IMR-90 (cell line): ENCODE measurements around the gene CINP. TPM values are rescaled to one million over a fixed set of nuclear protein-coding genes. Genes with fewer than 3 reads are reported as not detected.

Experiments used
- ATAC-seq: fragments of 200-7000 bp; cut with Tn5 transposase; 2 replicates; pipeline ENCODE4 v1.9.1; 2020; ENCODE audit warnings: low read depth, mild to moderate bottlenecking, moderate library complexity
- BruUV-seq: library from RNA; stranded (reverse); fragments of 400-500 nt; replicated peaks from 2 replicates; lab custom pipeline; 2021; lab: Mats Ljungman, UMichigan
- CTCF ChIA-PET: fragments of 300-600 bp; formaldehyde crosslinking; extraction: SDS; loops from one replicate; lab custom pipeline; 2021; ENCODE audit warnings: antibody characterized with exemption; lab: Yijun Ruan, JAX
- POLR2A ChIA-PET: fragments of 300-600 bp; sonication (Branson Sonifier 250); formaldehyde crosslinking; loops from one replicate; lab custom pipeline; 2022; ENCODE audit warnings: antibody characterized with exemption; ENCODE audit not compliant: unreplicated experiment; lab: Charles Lee
- DNase-seq: peaks from one replicate; pipeline ENCODE4 v3.0.0; 2013
- H2AFZ ChIP-seq: replicated peaks from 2 replicates; pipeline ENCODE3; 2013; ENCODE audit warnings: low read length, mild to moderate bottlenecking; ENCODE audit not compliant: poor library complexity
- H2AK5ac ChIP-seq: 2 replicates; pipeline ENCODE4 v1.6.1; 2013; ENCODE audit warnings: low read depth, low read length, inconsistent platforms
- H2AK9ac ChIP-seq: replicated peaks from 2 replicates; pipeline ENCODE3; 2013; ENCODE audit warnings: mild to moderate bottlenecking, low read depth, low read length, moderate library complexity; ENCODE audit not compliant: poor library complexity
- H2BK120ac ChIP-seq: 2 replicates; pipeline ENCODE4 v1.6.1; 2013; ENCODE audit warnings: low read depth, low read length, inconsistent platforms
- H2BK15ac ChIP-seq: 3 replicates; pipeline ENCODE4 v1.6.1; 2013; ENCODE audit warnings: low read depth, low read length, inconsistent platforms
- H2BK20ac ChIP-seq: 2 replicates; pipeline ENCODE4 v1.6.1; 2013; ENCODE audit warnings: low read depth, mild to moderate bottlenecking, inconsistent platforms, low read length, moderate library complexity
- H2BK5ac ChIP-seq: 2 replicates; pipeline ENCODE4 v1.6.1; 2013; ENCODE audit warnings: mild to moderate bottlenecking, low read depth, low read length, inconsistent platforms; ENCODE audit not compliant: poor library complexity, severe bottlenecking
- H3K14ac ChIP-seq: replicated peaks from 2 replicates; pipeline ENCODE4 v1.6.1; 2013; ENCODE audit warnings: low read depth, low read length, inconsistent platforms
- H3K18ac ChIP-seq: 2 replicates; pipeline ENCODE4 v1.6.1; 2013; ENCODE audit warnings: low read depth, low read length, control low read depth
- H3K23ac ChIP-seq: 2 replicates; pipeline ENCODE4 v1.6.1; 2013; ENCODE audit warnings: low read depth, low read length, inconsistent platforms
- H3K27ac ChIP-seq: 2 replicates; pipeline ENCODE4 v1.5.1; 2013; ENCODE audit warnings: mild to moderate bottlenecking, control low read depth, low read length; ENCODE audit not compliant: insufficient read depth
- H3K27me3 ChIP-seq: 2 replicates; pipeline ENCODE4 v1.6.1; 2013; ENCODE audit warnings: low read length; ENCODE audit not compliant: control insufficient read depth, insufficient read depth
- H3K36me3 ChIP-seq: 2 replicates; pipeline ENCODE4 v1.6.1; 2013; ENCODE audit warnings: low read length, mixed read lengths; ENCODE audit not compliant: control insufficient read depth, insufficient read depth
- H3K4ac ChIP-seq: 2 replicates; pipeline ENCODE4 v1.6.1; 2013; ENCODE audit warnings: low read depth, low read length, inconsistent platforms
- H3K4me1 ChIP-seq: 2 replicates; pipeline ENCODE4 v1.6.1; 2013; ENCODE audit warnings: low read length, mixed read lengths; ENCODE audit not compliant: control insufficient read depth, insufficient read depth
- H3K4me2 ChIP-seq: 2 replicates; pipeline ENCODE4 v1.6.1; 2013; ENCODE audit warnings: low read depth, mild to moderate bottlenecking, control low read depth, low read length, moderate library complexity
- H3K4me3 ChIP-seq: 2 replicates; pipeline ENCODE4 v1.5.1; 2013; ENCODE audit warnings: low read depth, mild to moderate bottlenecking, control low read depth, low read length, moderate library complexity; ENCODE audit not compliant: insufficient read depth
- H3K56ac ChIP-seq: 2 replicates; pipeline ENCODE4 v1.6.1; 2013; ENCODE audit warnings: low read length, inconsistent platforms; ENCODE audit not compliant: insufficient read depth; ENCODE audit errors: extremely low read depth
- H3K79me1 ChIP-seq, 2 experiments: 2 replicates each; pipeline ENCODE4 v1.6.1; 2013; ENCODE audit warnings: low read length in 2 of 2, inconsistent platforms in 1 of 2, low read depth in 1 of 2
- H3K9ac ChIP-seq: 2 replicates; pipeline ENCODE4 v1.6.1; 2013; ENCODE audit warnings: low read depth, low read length, control low read depth
- H3K9me1 ChIP-seq: 2 replicates; pipeline ENCODE4 v1.6.1; 2013; ENCODE audit warnings: low read length, inconsistent platforms; ENCODE audit not compliant: insufficient read depth
- H3K9me3 ChIP-seq: 2 replicates; pipeline ENCODE4 v1.6.1; 2013; ENCODE audit warnings: low read length; ENCODE audit not compliant: control insufficient read depth, insufficient read depth
- H4K20me1 ChIP-seq: 2 replicates; pipeline ENCODE4 v1.6.1; 2013; ENCODE audit warnings: low read length, inconsistent platforms; ENCODE audit not compliant: insufficient read depth
- H4K5ac ChIP-seq: 2 replicates; pipeline ENCODE4 v1.6.1; 2013; ENCODE audit warnings: mild to moderate bottlenecking, low read depth, low read length, control low read depth
- H4K8ac ChIP-seq, 2 experiments: 2 replicates each; pipeline ENCODE4 v1.6.1; 2013; ENCODE audit warnings: low read depth in 2 of 2, low read length in 2 of 2, control low read depth in 1 of 2, inconsistent platforms in 1 of 2
- H4K91ac ChIP-seq: 2 replicates; pipeline ENCODE4 v1.6.1; 2013; ENCODE audit warnings: low read depth, low read length, inconsistent platforms; ENCODE audit not compliant: insufficient read depth
- CEBPB ChIP-seq: IDR thresholded peaks from 2 replicates; pipeline ENCODE4 v1.6.1; 2012; ENCODE audit warnings: low read depth, low read length, improper control_type of control experiment
- FOS ChIP-seq: fragments of 150-350 bp; IDR thresholded peaks from 2 replicates; pipeline ENCODE4 v1.6.1; 2016; ENCODE audit warnings: low read depth, low read length
- MAFK ChIP-seq: IDR thresholded peaks from 2 replicates; pipeline ENCODE4 v1.6.1; 2012; ENCODE audit warnings: low read depth, low read length, improper control_type of control experiment
- MXI1 ChIP-seq: IDR thresholded peaks from 2 replicates; pipeline ENCODE4 v1.6.1; 2012; ENCODE audit warnings: low read depth, mild to moderate bottlenecking, low read length, moderate library complexity, borderline replicate concordance
- NFE2L2 ChIP-seq: fragments of 150-350 bp; IDR thresholded peaks from 2 replicates; pipeline ENCODE4 v1.6.1; 2016; ENCODE audit warnings: low read depth, mild to moderate bottlenecking, low read length
- RAD21 ChIP-seq: IDR thresholded peaks from 2 replicates; pipeline ENCODE4 v1.6.1; 2012; ENCODE audit warnings: low read length, improper control_type of control experiment
- RCOR1 ChIP-seq: IDR thresholded peaks from 2 replicates; pipeline ENCODE4 v1.6.1; 2012; ENCODE audit warnings: mild to moderate bottlenecking, low read length, improper control_type of control experiment; ENCODE audit not compliant: insufficient replicate concordance
- USF2 ChIP-seq: fragments of 150-350 bp; IDR thresholded peaks from 2 replicates; pipeline ENCODE4 v1.6.1; 2017; ENCODE audit warnings: mild to moderate bottlenecking, antibody characterized with exemption, low read length, low read depth
- WGBS, 2 experiments: methylation state at CpG; one replicate each; pipeline versions ENCODE4 v1.1.5 to v1.1.7; 2013; ENCODE audit warnings: missing lambda C conversion rate in 2 of 2; ENCODE audit not compliant: insufficient read length in 1 of 2; ENCODE audit errors: extremely low coverage in 2 of 2; 5-methylcytosine and 5-hydroxymethylcytosine counted together
- dilution Hi-C: fragments of 300-500 bp; cut with HindIII; formaldehyde crosslinking; loops from one replicate; pipeline ENCODE4 v1.14.3; 2018; ENCODE audit warnings: low sequenced_read_pairs; ENCODE audit not compliant: unreplicated experiment
- in situ Hi-C: fragments of 300-500 bp; cut with MboI; formaldehyde crosslinking; loops from 3 replicates; pipeline ENCODE4 v1.14.3; 2019; ENCODE audit warnings: low sequenced_read_pairs, inconsistent platforms, mixed read lengths
- intact Hi-C: fragments of 100-400 bp; cut with micrococcal nuclease; formaldehyde crosslinking; loops from 2 replicates; pipeline ENCODE4 v1.10.0; 2022
- polyA plus RNA-seq, 3 experiments: library from polyadenylated mRNA; depleted of rRNA; stranded (reverse); fragments of >200 nt; gene quantifications; 2 replicates each; pipeline ENCODE4 v1.2.3, GENCODE V29; 2012; ENCODE audit warnings: low replicate concordance in 1 of 3
- total RNA-seq: library from RNA; depleted of rRNA; stranded (reverse); fragments of >200 nt; gene quantifications from 2 replicates; pipeline ENCODE4 v1.2.3, GENCODE V29; 2012

Gene CINP
- total and polyA plus RNA-seq, 2 of the 4 experiments (the other 2 are of a cell fraction), result 41.9 to 56.4 TPM

GRCh38 chr14:102316743-102317563, 45.7 kb downstream of the CINP start (continued):
- TF ChIP-seq CEBPB (no peak), RCOR1 (peak; percentile 97), MAFK (no peak)

GRCh38 chr14:102316338-102316742, 46.4 kb downstream of the CINP start:
- in situ Hi-C loops, result loop anchor here (10.0 to 25.0 kb wide), 4 partner anchors 172 to 554 kb away; partner anchors contain the start of genes DYNC1H1, HSP90AA1 and PPP2R5C
- Histone ChIP-seq H3K27ac (peak overlapping the region; percentile 49), H2BK15ac (no peak overlapping the region), H3K4me2 (peak overlapping the region; percentile 92), H2BK120ac (peak overlapping the region; percentile 13), H2AK9ac (peak overlapping the region; percentile 0), H3K36me3 (no peaks in the 10 kb centered on the region), H2BK20ac (0 out of 2 replicates have a peak overlapping the region, but pooled peaks have one; percentile 9), H3K23ac (peak overlapping the region; percentile 8; the same call in 1 of the 2 replicates), H3K18ac (peak overlapping the region; percentile 67), H3K9me3 (no peaks in the 10 kb centered on the region), H2BK5ac (peak overlapping the region; percentile 66), H3K56ac (peak overlapping the region; percentile 48), H3K9ac (peak overlapping the region; percentile 52), H3K4me1 (peaks cover 15% of the 10 kb centered on the region), H4K5ac (peak overlapping the region; percentile 62), H4K8ac (peak overlapping the region in 1 of 2 experiments; percentile 67; a peak in 3 of 4 replicates), H3K4ac (peak overlapping the region; percentile 38), H3K14ac (peak overlapping the region; percentile 17), H3K79me1 (peaks cover 14 to 25% of the 10 kb centered on the region in 2 experiments; a peak in 3 of 4 replicates), H4K20me1 (no peaks in the 10 kb centered on the region), H3K27me3 (no peaks in the 10 kb centered on the region), H3K9me1 (peaks cover 20% of the 10 kb centered on the region), H2AK5ac (no peak overlapping the region), H3K4me3 (peak overlapping the region; percentile 45), H2AFZ (peak overlapping the region; percentile 94), H4K91ac (peak overlapping the region; percentile 2; the same call in 1 of the 2 replicates)
- ChIA-PET CTCF (interaction anchor here (0.6 kb wide), 3 partner anchors 98 to 625 kb away, joined by 3 read pairs; no protein-coding TSS in a partner anchor), POLR2A (interaction anchor here (0.6 kb wide), 1 partner anchor 38 kb away, joined by 3 read pairs; no protein-coding TSS in a partner anchor)
- ATAC-seq (no peak), DNase-seq (peak; percentile 75)
- TF ChIP-seq USF2 (no peak), RAD21 (no peak), NFE2L2 (no peak), FOS (no peak), RCOR1 (no peak), MXI1 (no peak), CEBPB (no peak), MAFK (no peak)
- WGBS, 2 experiments, result 5% methylated on average over 4 of the region's 10 CpGs; no CpG with 5 or more reads in 1 of the 2 experiments
- dilution Hi-C loops, result no loop called here
- intact Hi-C loops, result no loop called here
- no TSS peak for BruUV-seq
